GM18526 (cell line): ENCODE measurements around the gene WDR70.

Experiments
- POLR2A ChIP-seq: IDR thresholded peaks from 3 replicates; pipeline ENCODE4 v1.6.1; 2011; ENCODE audit not compliant: insufficient read length; ENCODE audit errors: extremely low read depth

WDR70 gene

DNA sequence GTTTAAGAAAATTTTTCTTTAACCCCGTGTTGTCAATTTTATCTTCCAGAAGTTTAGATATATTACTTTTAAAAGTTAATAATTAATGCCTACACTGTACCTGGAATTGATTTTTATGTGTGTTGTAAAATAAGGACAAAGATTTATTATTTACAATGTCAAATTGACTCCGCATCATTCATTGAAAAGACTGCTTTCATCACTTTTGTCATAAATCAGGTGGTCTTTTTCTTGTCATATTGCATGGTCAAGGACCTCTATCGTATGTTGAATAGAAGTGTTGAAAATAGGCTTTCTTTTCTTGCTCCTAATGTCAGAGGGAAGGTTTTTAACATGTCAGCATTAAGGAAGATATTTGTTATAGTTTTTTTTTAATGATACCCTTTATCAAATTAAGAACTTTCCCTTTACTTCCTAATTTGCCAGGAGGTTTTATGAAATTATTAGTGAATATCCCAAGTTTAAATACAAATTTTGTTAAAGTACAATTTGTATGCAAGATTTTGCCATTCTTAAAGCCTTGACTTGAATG lies 92.6 kb downstream of the WDR70 start:
- TF ChIP-seq POLR2A = no peak

DNA sequence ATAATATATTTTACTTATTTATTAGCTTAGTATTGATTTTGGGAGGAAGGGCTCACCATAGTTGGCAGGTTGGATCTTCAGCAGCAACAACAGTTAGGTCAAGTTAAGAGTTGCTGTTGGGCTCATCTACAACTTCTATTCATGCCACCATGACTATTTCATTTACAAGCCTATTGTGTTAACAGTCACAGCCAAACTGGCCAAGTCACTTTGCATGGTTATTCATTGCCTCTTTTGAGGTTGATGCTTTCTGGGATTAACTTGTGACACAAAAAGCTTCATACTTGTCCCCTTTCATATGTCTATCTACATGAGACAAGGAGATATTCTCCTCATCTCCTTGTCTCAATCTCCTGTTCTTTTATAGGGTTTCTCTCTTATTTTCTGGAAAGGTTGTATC lies 98.3 kb downstream of the WDR70 start:
- no peak for TF ChIP-seq POLR2A

- TF ChIP-seq POLR2A = no peak
Measured at GRCh38 chr5:37478121-37478894, 99.2 kb downstream of the WDR70 start.

DNA sequence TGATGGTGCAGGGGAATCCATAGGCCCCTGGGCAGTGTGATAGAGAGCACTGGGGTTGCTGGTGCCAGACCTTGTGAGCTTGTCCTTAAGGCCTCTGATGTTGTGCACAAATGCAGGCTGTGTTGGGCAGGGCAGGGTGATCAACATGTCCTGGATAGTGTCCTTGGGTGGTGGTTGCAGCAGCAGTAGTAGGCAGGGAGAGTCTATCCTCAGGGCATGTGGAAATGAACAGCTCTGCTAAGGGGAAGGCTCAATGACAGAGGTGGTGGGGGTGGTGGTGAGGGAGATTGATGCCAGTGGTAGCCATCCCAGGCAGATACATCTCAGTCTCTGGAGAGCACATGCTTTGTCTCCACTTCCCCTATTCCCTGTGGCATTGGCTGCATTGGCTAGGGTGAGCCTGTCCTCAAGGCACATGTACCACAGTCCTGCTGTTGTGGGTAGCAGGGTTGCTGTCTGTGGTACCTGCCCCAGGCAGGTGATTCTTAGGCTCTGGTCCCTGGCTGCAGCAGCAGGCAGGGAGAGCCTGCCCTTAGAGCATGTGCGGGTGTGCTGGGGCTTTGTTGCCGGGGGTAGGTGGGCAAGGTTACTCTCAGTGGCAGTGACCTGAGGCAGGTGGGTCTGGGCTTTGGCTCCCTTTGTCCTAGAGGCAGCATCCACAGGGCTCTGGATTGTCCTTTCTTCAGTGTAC lies 111.1 kb downstream of the WDR70 start:
- no peak for TF ChIP-seq POLR2A

GRCh38 chr5:37490931-37491330 lies 111.8 kb downstream of the WDR70 start:
- TF ChIP-seq POLR2A = no peak

DNA sequence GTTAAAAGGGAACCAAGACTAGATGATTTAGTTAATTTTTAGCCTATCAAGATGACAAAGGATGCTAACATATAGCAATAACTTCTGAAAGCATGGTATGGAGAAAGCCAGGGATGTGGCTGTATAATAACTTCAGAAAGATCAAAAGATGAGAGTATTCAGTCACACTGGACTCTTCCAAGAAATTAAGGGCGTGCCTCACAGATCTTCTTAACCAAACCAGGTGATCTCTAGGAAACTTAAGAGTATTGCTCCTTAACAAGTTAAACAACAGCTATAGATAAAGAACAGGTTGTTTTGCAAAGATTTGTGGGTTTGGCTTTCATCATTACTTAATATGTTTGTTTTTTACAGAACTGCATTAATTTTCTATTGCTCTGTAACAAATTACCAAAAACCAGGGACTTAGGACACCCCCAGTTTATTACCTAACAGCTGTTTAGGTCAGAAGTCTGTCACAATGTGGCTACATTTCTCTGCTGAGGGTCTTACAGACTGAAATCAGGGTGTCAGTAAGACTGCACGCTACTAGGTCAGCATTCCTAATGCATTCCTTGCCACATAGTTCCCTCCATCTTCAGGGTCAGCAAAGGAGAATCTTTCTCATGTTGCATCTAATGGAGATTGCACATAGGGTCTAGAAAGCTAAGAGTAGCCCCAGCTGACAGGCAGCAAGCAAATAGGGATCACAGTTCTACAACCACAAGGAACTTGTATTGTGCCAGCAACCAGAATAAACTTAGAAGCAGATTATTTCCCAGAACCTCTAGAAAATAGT lies 113.8 kb downstream of the WDR70 start:
- no peak for TF ChIP-seq POLR2A

DNA sequence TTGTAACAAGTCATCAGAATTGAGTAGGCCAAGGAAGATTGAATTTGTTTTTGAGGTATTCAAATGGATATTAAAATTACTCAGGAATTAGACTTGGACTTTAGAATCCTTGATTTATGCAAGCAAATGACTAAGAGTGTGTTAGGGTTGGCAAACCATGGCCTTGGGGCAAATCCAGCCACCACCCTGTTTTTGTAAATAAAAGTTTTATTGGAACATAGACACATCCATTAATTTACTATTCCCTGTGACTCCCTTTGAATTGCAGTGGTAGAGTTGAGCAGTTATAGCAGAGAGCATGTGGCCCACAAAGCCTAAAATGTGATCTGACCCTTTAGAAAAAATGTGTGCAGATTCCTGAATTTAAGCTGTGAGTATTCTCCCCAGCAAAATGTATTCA lies 115.6 kb downstream of the WDR70 start:
- TF ChIP-seq POLR2A = no peak

- no peak for TF ChIP-seq POLR2A
Measured at GRCh38 chr5:37495210-37495609, 116.1 kb downstream of the WDR70 start.

- TF ChIP-seq POLR2A = no peak
Measured at GRCh38 chr5:37495668-37496347, 116.7 kb downstream of the WDR70 start.

DNA sequence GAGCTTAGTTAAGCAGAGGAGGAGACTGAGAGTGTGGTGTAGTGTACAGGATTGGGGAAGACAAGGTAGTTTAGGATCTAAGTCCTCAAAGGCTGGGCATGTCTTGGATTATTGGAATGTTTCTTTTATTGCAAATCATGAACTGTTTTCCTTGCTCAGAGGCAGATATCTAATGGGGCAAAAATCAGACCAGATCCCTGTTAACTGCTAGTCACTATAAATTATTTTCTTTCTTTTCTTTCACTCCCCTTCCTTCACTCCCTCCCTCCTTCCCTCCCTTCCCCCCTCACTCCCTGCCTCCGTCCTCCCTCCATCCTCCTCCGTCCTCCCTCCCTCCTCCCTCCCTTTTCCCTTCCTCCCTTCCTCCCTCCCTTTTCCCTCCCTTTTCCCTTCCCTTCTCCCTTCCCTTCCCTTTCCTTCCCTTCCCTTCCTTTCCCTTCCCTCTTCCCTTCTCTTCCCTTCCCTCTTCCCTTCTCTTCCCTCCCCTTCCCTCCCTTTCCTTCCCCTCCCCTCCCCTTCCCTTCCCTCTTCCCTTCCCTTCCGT lies 117.9 kb downstream of the WDR70 start:
- no peak for TF ChIP-seq POLR2A

DNA sequence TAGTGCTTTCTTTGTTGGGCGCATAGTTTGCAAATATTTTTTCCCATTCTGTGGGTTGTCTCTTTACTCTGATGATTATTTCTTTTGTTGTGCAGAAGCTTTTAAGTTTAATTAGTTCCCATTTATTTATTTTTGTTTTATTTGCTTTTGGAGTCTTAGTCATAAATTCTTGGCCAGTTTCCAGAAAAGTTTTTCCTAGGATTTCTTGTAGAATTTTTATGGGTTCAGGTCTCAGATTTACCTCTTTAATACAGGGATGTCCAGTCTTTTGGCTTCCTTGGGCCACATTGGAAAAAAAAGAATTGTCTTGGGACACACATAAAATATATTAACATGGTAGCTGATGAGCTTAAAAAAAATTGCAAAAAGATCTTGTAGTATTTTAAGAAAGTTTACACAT lies 122.0 kb downstream of the WDR70 start:
- no peak for TF ChIP-seq POLR2A

DNA sequence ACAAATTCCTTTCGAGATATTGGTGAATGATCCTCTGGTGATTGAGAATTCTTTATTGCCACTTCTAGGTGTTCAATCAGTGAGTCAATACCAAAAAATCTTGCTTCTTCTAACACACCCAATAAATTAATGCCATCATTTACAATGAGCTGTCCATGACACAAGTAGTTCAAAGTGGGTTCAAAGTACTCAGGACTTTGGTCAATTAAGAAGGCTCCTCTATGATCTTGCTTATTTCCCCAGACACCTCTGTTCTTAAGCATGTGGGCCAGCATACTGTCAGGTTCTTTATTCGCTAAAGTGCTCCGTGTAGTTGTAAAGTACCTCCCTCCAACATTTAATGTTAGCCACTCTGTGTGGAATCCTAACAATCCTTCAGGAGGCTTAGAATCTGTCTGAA lies 127.1 kb downstream of the WDR70 start:
- TF ChIP-seq POLR2A = no peak

- no peak for TF ChIP-seq POLR2A
Measured at GRCh38 chr5:37506722-37507121, 127.6 kb downstream of the WDR70 start.

- no peak for TF ChIP-seq POLR2A
Measured at GRCh38 chr5:37511646-37512045, 132.5 kb downstream of the WDR70 start.

DNA sequence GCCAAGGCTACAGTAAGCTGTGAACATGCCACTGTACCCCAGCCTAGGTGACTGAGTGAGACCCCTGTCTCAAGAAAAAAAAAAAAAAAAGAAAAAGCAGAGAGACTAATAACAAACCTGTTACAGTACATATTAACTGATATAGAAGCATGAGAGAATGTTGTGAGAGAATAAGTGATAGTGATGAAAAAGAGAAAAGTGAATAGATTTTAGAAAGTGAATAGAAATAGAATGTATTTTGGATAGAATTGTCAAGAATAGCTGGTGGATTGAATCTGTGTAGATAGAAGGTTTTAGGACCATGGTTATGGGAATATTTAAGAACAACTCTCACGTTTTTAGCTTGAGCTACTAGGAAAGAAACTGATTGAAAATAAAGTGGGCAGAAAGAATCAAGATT lies 135.8 kb downstream of the WDR70 start:
- TF ChIP-seq POLR2A = no peak

DNA sequence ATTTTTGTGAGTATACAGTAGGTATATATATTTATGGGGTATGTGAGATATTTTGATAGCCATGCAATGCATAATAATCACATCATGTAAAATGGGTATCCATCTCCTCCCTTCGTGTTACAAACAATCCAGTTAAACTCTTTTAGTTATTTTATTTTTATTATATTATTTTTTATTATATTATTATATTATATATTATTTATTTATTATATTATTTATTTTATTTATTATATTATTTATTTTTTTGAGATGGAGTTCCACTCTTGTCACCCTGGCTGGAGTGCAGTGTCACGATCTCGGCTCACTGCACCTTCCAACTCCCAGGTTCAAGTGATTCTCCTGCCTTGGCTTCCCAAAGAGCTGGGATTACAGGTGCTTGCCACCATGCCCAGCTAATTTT lies 138.6 kb downstream of the WDR70 start:
- TF ChIP-seq POLR2A = no peak

- TF ChIP-seq POLR2A = no peak
Measured at GRCh38 chr5:37519304-37519703, 140.2 kb downstream of the WDR70 start.
